Type B pancreatic cell (in vitro differentiated cells): ENCODE data around the gene OR56A1. TPM values are rescaled to one million over a fixed set of nuclear protein-coding genes. Genes with fewer than 3 reads are reported as not detected.
A peak's percentile ranks its signal among the peaks of the same experiment; 100 is the strongest.

ENCODE experiments used
- DNase-seq: peaks from one replicate; pipeline ENCODE4 v3.0.0; 2021; ENCODE audit warnings: mixed read lengths; ENCODE audit not compliant: unreplicated experiment; ENCODE audit errors: extremely low spot score
- H3K27ac Mint-ChIP-seq: 2 replicates; pipeline ENCODE4 v1.8.0; 2021; ENCODE audit warnings: mild to moderate bottlenecking, mixed read lengths
- H3K27me3 Mint-ChIP-seq: 2 replicates; pipeline ENCODE4 v1.8.0; 2021; ENCODE audit warnings: mixed read lengths
- H3K36me3 Mint-ChIP-seq: 2 replicates; pipeline ENCODE4 v1.8.0; 2021; ENCODE audit warnings: mixed read lengths
- H3K4me1 Mint-ChIP-seq: one replicate; pipeline ENCODE4 v1.8.0; 2021; ENCODE audit warnings: mixed read lengths; ENCODE audit not compliant: unreplicated experiment
- H3K4me3 Mint-ChIP-seq: 2 replicates; pipeline ENCODE4 v1.8.0; 2021; ENCODE audit warnings: mild to moderate bottlenecking, mixed read lengths
- H3K9me3 Mint-ChIP-seq: 2 replicates; pipeline ENCODE4 v1.8.0; 2021; ENCODE audit warnings: mixed read lengths
- CTCF ChIP-seq: fragments of 200-600 bp; sonication (generic); conservative IDR thresholded peaks from 2 replicates; pipeline ENCODE4 v1.5.0; 2021; ENCODE audit warnings: antibody characterized with exemption, mild to moderate bottlenecking
- total RNA-seq: library from RNA; stranded (reverse); gene quantifications from 2 replicates; pipeline ENCODE4 v1.2.1, GENCODE V29; 2021; ENCODE audit warnings: low replicate concordance

OR56A1 gene
- total RNA-seq, 1 donor from 2014 or later: not detected

GRCh38 chr11:5986885-5987284 is 43.7 kb downstream of the OR56A1 start, which contains the start of gene OR52L1:
TSS of gene OR52L1 (minus strand) at chr11:5986985. CDS start at chr11:5986930, 55 bp downstream.
- no peaks in the 10 kb centered on the region for H3K36me3 Mint-ChIP-seq
- no peak within 1 kb of the TSS for H3K27ac Mint-ChIP-seq
- no peak within 1 kb of the TSS for H3K4me3 Mint-ChIP-seq
- H3K4me1 Mint-ChIP-seq: no peaks in the 10 kb centered on the region
- peaks cover 13% of the 10 kb centered on the region for H3K27me3 Mint-ChIP-seq
- no peaks in the 10 kb centered on the region for H3K9me3 Mint-ChIP-seq
- no peak for DNase-seq
- no peak for TF ChIP-seq CTCF

GRCh38 chr11:5983443-5983842 is 47.1 kb downstream of the OR56A1 start:
- Mint-ChIP-seq H3K4me3 (no peak overlapping the region), H3K27ac (no peak overlapping the region), H3K4me1 (no peaks in the 10 kb centered on the region), H3K9me3 (no peaks in the 10 kb centered on the region), H3K27me3 (peaks cover 8% of the 10 kb centered on the region), H3K36me3 (no peaks in the 10 kb centered on the region)
- DNase-seq: no peak
- TF ChIP-seq CTCF: peak; percentile 47

GRCh38 chr11:5973530-5973929 is 57.0 kb downstream of the OR56A1 start:
- Mint-ChIP-seq H3K9me3 (no peaks in the 10 kb centered on the region), H3K36me3 (no peaks in the 10 kb centered on the region), H3K4me3 (no peak overlapping the region), H3K27ac (no peak overlapping the region), H3K4me1 (no peaks in the 10 kb centered on the region), H3K27me3 (peaks cover 6% of the 10 kb centered on the region)
- DNase-seq: no peak
- no peak for TF ChIP-seq CTCF

Other genes starting within 250 kb of the OR56A1 start
- gene OR52N5, start 247.4 kb downstream of the OR56A1 start, total RNA-seq: not detected in 2 replicates
- not detected in 2 replicates for gene OR52N1, start 239.5 kb downstream of the OR56A1 start, total RNA-seq
- gene OR52N2, start 221.8 kb downstream of the OR56A1 start, total RNA-seq: not detected in 2 replicates
- not detected in 2 replicates for gene OR52E6, start 188.9 kb downstream of the OR56A1 start, total RNA-seq
- gene OR52E8, start 173.1 kb downstream of the OR56A1 start, total RNA-seq: not detected in 2 replicates
- not detected in 2 replicates for gene OR52E4, start 150.1 kb downstream of the OR56A1 start, total RNA-seq
- gene OR52E5, start 137.6 kb downstream of the OR56A1 start, total RNA-seq: not detected in 2 replicates
- not detected in 2 replicates for gene OR56A3, start 88.5 kb downstream of the OR56A1 start, total RNA-seq
- not detected in 2 replicates for gene OR56A5, start 62.3 kb downstream of the OR56A1 start, total RNA-seq
- gene OR52L1, start 43.8 kb downstream of the OR56A1 start, total RNA-seq: not detected in 2 replicates
- 0.07 TPM in 1 of 2 replicates, not detected in the other for gene OR56A4, start 23.8 kb downstream of the OR56A1 start, total RNA-seq
- gene OR56B4, start 76.9 kb upstream of the OR56A1 start, total RNA-seq: not detected in 2 replicates
- gene OR52B2, start 139.6 kb upstream of the OR56A1 start, total RNA-seq: not detected in 2 replicates
- not detected in 2 replicates for gene OR52W1, start 168.5 kb upstream of the OR56A1 start, total RNA-seq
- not detected in 2 replicates for gene C11orf42, start 174.8 kb upstream of the OR56A1 start, total RNA-seq
- gene FHIP1B, start 203.9 kb upstream of the OR56A1 start, total RNA-seq: 50.7 and 52.5 TPM in 2 replicates
- gene CNGA4, start 208.3 kb upstream of the OR56A1 start, total RNA-seq: 0.62 and 0.68 TPM in 2 replicates
- 0.90 and 1.1 TPM in 2 replicates for gene CCKBR, start 229.1 kb upstream of the OR56A1 start, total RNA-seq